GM18507 (cell line): ENCODE results near the gene CYP2A7.
"Not testable (repeated sequence)": the region's sequence is repeated elsewhere in the genome, so short reads cannot be mapped to it uniquely, and the experiment has no call there.

Experiments used
- DNase-seq: peaks from one replicate; pipeline ENCODE4 v3.0.0; 2011; ENCODE audit warnings: low read depth; ENCODE audit not compliant: insufficient read length; ENCODE audit errors: extremely low spot score
- FAIRE-seq: peaks from 2 replicates; lab custom pipeline; 2011; peaks lifted over from hg19 to GRCh38; lab: Jason Lieb, UNC

CYP2A7 gene

DNA sequence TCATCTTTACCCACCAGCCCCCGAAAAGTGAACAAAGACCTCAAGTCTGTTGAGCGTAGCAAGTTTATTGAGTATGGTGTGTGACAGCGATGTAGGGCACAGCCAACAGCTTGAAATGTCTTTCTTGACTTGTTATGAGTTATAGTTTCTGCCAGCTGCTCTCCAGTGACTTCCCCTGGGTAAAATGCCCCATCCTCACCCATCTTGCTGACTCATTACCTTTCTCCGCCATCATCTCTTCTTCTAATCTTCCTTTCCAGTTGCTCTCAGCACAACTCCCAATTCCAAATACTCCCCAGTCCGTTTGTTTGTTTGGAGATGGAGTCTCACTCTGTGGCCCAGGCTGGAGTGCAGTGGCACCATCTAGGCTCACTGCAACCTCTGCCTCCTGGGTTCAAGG is 18.5 kb upstream of the CYP2A7 start:
- FAIRE-seq, DNase-seq: not testable (repeated sequence)

GRCh38 chr19:40899964-40900363 is 17.9 kb upstream of the CYP2A7 start:
- FAIRE-seq, result not testable (repeated sequence)

DNA sequence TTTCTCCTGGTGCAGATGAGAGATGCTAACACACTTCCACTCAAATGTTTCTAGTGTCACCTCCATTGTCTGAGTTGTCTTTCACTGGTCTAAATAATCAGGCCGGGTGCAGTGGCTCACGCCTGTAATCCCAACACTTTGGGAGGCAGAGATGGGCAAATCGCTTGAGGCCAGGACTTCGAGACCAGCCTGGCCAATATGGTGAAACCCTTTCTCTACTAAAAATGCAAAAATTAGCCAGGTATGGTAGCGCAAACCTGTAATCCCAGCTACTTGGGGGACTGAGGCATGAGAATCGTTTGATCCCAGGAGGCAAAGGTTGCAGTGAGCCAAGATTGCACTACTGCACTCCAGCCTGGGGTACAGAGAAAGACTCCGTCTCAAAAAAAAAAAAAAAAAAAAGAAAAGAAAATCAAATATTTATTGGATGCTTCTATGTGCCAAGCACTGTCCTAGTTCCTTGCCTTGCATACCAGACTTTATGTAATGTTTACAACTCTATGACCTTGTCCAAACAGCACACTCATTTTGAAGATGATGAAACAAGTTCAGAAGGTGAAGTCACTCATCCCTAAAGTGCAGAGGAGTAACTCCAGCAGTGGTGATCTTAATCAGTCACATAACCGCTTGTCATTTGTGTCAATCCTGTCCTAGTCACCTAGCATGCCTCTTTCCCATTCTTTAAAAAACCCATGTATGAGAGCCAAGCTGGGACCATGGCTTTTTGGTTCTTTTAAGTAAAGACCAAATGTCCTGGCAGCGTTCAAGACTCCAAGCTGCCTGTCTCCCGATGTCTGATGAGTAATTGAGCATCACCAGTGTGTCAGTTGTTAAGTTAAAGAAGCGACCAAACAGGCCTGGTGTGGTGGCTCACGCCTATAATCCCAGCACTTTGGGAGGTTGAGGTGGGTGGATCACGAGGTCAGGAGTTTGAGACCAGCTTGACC is 15.1 kb upstream of the CYP2A7 start:
- not testable (repeated sequence) for FAIRE-seq, DNase-seq

More at GRCh38 chr19:40899964-40900363, 17.9 kb upstream of the CYP2A7 start:
- DNase-seq, result not testable (repeated sequence)

GRCh38 chr19:40896418-40896796 is 14.4 kb upstream of the CYP2A7 start:
- FAIRE-seq (no peak), DNase-seq (no peak)

- no peak for DNase-seq
- no peak for FAIRE-seq
These were observed 11.1 kb upstream of the CYP2A7 start for GRCh38 chr19:40893112-40893511.

DNA sequence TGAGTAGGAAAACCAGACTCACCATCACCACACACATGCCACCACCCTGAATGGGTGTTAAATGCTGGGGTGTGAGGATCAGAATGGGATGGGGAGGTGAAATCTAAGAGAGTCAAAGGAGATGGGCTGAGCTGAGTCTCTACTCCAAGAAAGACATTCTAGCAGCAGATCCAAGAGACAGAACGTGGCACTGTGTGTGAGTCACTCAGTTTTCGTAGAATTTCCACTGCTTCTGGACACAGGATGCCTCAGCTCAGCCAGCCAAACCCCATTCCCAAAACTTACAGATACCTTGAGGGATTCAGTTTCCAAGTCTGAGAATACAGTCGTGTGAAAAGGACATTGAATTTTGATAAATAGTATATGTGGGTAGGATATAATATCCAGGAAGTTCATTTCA is 7.3 kb upstream of the CYP2A7 start:
- no peak for DNase-seq
- FAIRE-seq, result no peak

DNA sequence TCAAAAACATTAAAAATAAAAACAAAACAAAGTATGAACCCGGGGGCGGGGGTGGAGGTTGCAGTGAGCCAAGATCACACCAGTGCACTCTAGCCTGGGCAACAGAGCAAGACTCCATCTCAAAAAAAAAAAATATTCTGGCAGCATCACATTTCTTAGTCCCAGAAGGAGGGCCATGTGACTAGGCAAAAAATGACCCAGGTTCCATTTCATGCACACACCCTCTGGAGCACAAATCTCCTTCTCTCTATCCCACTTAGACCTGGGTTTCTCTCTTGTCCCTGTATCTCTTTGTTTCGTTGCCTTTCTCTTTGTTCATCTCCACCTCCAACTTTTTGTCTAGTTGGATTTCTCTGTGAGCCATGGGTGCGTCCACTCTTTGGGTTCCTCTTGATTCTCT is 6.2 kb upstream of the CYP2A7 start:
- DNase-seq (no peak), FAIRE-seq (no peak)

DNA sequence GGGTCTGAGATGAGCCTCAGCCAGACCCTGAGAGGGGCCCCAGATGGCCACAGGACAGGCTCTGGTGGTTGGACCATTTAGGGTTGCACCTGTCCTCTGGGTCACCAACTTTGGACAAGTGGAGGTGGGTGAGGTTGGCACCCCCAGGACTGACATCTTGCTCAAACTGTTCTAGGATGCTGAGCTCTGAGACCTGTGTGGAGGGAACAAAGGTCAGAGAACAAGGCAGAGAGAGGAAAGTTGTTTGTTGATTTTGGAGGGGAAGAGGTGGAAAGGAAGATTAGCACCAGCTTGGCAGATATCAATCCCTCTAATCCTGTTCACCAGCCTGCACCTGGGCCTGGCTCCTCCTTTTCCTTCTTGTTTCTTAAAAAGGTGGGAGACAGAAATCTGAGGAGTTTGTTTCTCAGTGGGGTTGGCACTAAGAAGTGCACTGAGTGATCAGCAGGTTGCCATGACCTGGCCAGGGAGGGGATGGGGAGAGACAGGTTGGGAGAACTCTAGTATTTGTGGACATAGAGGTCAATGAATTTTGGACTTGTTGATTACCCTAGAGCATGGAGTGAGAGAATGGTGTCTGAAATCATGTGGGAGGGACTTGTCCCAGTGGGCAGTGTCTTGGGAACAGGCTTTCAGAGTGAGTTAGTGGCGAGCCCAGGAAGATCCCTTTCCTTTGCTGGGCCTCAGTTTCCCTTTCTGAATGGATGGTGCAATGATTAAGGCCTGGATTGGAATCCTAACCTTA is 2.3 kb upstream of the CYP2A7 start:
- FAIRE-seq, DNase-seq: not testable (repeated sequence)

- not testable (repeated sequence) for DNase-seq, FAIRE-seq
These were observed 2.7 kb downstream of the CYP2A7 start for GRCh38 chr19:40879349-40879748.

DNA sequence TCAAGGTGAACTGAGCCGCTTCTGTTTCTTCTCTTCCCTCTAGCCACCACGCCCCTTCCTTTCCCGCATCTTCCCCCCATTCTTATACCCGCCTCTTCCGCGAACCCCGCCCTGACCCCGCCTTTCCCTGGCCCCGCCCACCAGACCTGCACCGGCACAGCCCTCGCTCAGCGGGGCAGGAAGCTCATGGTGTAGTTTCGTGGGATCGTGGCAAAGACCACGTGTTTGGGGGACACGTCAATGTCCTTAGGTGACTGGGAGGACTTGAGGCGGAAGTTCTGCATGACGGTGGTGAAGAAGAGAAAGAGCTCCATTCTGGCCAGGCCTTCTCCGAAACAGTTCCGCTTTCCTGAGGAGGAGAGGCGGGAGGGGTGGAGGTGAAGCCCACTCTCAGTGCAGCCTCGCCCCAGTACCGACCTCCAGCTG is 6.5 kb downstream of the CYP2A7 start:
- DNase-seq, result not testable (repeated sequence)
- peak; percentile 45 for FAIRE-seq

DNA sequence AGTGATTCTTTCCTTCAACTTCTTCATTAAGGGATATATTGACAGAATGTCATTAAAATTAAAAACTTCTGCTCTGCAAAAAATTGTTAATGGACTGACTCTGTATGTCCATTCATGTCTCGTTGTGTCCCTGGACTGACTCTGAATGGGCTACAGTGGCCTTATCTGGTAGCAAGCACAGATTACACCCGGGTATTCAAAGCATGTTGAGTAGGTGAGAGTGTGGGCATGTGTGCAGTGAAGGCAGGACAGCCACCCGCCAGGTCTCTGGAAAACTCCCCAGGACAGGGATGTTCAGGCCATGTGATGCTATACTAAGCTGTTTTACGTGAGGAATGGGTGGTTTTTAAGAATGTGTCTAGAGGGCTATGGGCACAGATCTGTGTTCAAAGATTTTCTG is 7.2 kb downstream of the CYP2A7 start:
- not testable (repeated sequence) for DNase-seq, FAIRE-seq

DNA sequence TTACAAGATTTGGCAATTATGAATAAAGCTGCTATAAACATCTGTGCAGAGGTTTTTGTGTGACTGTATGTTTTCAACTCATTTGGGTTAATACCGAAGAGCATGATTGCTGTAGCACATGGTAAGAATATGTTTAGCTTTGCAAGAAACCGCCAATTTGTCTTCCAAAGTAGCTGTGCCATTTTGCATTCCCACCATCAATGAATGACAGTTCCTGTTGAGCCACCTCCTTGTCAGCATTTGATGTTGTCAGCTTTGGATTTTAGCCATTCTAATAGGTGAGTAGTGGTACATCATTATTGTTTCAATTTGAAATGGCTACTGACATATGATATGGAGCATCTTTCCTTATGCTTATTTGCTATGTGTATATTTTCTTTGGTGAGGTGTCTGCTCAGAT is 8.2 kb downstream of the CYP2A7 start:
- DNase-seq, FAIRE-seq: not testable (repeated sequence)

DNA sequence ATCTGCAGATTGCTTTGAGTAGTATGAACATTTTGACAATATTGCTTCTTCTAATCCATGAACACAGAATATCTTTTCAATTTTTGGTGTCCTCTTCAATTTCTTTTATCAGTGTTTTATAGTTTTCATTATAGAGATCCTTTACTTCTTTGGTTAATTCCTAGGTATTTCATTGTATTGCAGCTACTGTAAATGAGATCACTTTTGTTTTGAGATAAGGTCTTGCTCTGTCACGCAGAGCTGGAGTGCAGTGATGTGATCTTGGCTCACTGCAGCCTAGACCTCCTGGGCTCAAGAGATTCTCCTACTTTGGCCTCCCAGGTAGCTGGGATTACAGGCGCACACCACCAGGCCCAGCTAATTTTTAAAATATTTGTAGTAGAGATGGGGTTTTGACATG is 9.8 kb downstream of the CYP2A7 start:
- FAIRE-seq, result no peak
- DNase-seq, result no peak

- no peak for FAIRE-seq
- no peak for DNase-seq
These were observed 14.3 kb downstream of the CYP2A7 start for GRCh38 chr19:40867701-40868100.

DNA sequence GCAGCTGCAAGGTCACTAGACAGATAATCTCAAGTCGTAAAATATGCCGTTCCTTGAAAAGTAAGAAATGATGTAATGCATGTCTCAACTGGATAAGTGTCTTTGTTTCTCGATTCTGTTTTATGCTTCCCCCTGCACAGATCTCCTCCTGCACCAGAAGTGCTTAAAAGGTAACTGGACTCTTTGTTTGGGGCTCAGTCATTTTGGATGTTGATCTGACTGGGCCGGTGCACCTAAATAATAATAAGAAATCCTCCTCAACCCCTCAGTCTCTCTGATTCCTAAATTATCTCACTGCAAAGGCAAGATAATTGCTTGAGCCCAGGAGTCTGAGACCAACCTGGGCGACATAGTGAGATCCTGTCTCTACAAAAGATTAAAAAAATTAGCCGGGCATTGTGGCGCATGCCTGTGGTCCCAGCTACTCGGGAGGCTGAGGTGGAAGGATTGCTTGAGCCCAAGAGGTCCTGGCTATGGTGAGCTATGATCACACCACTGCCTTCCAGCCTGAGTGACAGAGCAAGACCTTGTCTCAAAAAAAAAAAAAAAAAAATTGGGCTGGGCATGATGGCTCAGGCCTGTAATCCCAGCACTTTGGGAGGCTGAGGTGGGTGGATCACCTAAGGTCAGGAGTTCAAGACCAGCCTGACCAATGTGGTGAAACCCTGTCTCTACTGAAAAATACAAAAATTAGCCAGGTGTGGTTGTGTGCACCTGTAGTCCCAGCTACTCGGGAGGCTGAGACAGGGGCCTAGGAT is 17.1 kb downstream of the CYP2A7 start:
- not testable (repeated sequence) for FAIRE-seq, DNase-seq

DNA sequence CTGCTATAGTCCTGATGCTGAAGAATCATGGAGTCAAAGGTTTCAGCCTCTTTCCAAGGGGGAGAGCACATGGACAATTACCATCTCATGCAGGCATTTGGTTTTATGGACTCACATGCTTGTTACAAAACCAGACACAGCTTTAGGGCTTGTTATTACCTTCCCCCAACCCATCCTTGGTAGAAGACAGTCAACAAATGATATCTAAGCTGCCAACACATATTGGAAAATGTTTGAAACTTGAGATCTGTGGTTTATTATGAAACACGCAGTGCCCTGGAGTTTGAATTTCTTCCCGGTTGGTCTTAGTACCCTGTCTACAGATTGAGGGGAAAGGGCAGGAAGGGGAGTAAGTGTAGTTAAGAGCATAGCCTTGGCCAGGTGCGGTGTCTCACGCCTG is 19.2 kb downstream of the CYP2A7 start:
- FAIRE-seq (no peak), DNase-seq (no peak)

DNA sequence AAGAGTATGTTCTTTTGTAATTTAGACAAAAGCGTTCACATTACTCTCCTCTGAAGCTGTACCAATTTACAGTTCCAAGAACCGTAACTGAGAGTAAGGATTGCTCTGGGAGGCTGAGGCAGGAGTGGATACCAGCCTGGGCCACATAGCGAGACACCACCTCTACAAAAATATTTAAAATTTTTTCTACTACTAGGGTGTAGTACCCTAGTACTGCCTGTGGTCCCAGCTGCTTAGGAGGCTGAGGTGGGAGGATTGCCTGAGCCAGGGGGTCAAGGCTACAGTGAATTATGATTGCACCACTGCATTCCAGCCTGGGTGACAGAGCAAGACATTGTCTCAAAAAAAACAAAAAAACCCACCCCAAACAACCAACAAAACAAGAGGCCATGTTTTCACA is 19.7 kb downstream of the CYP2A7 start:
- FAIRE-seq, result no peak

DNA sequence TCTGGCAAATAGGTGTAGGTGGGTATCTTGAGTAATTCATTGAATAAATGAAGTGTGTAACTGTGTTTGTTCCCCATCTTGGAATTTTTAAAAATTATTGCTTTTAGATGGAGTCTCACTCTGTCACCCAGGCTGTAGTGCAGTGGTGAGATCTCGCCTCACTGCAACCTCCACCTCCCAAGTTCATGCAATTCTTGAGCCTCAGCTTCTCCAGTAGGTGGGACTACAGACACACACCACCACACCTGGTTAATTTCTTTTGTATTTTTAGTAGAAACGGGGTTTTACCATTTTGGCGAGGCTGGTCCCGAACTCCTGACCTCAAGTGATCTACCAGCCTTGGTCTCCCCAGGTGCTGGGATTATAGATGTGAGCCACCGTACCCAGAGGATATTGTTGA is 23.9 kb downstream of the CYP2A7 start:
- FAIRE-seq (no peak), DNase-seq (no peak)

More for the DNA sequence above, 19.7 kb downstream of the CYP2A7 start:
- no peak for DNase-seq

DNA sequence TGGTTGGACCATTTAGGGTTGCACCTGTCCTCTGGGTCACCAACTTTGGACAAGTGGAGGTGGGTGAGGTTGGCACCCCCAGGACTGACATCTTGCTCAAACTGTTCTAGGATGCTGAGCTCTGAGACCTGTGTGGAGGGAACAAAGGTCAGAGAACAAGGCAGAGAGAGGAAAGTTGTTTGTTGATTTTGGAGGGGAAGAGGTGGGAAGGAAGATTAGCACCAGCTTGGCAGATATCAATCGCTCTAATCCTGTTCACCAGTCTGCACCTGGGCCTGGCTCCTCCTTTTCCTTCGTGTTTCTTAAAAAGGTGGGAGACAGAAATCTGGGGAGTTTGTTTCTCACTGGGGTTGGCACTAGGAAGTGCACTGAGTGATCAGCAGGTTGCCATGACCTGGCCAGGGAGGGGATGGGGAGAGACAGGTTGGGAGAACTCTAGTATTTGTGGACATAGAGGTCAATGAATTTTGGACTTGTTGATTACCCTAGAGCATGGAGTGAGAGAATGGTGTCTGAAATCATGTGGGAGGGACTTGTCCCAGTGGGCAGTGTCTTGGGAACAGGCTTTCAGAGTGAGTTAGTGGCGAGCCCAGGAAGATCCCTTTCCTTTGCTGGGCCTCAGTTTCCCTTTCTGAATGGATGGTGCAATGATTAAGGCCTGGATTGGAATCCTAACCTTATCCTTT is 29.4 kb downstream of the CYP2A7 start:
- not testable (repeated sequence) for FAIRE-seq, DNase-seq
